ENCODE data around the gene DCTD. TPM values are rescaled to one million over a fixed set of nuclear protein-coding genes. Genes with fewer than 3 reads are reported as not detected.

The DCTD gene
- total and polyA plus RNA-seq, 2 of the 13 experiments (the other 11 are each of a cell fraction or from before 2014, with no cell fraction given): 85.1 to 95.3 TPM

GRCh38 chr4:182938205-182938645 lies 21.0 kb upstream of the DCTD start (continued):
- TF ChIP-seq ZBTB33 (CRISPR knock-in tag; IDR thresholded peaks at IDR 0.05) (0 out of 2 replicates have a peak, but pooled peaks have one; percentile 8), CCDC6 (CRISPR knock-in tag; IDR thresholded peaks at IDR 0.05) (peak; percentile 55; the same call in 1 of the 2 replicates), NR2F6 (IDR thresholded peaks at IDR 0.05) (no peak; the same call in 1 of the 2 replicates), NR2F6 (CRISPR knock-in tag; IDR thresholded peaks at IDR 0.05) (peak; percentile 50; the same call in 1 of the 2 replicates), KDM2A (CRISPR knock-in tag; IDR thresholded peaks at IDR 0.05; ENCODE audit: borderline replicate concordance, low read depth) (peak; percentile 81; the same call in 1 of the 2 replicates), ZFX (CRISPR knock-in tag; IDR thresholded peaks at IDR 0.05; ENCODE audit: low read depth) (peak; percentile 82), SOX13 (IDR thresholded peaks at IDR 0.05) (no peak), SOX13 (CRISPR knock-in tag; conservative IDR thresholded peaks at IDR 0.05 in 1 of 2, IDR thresholded peaks at IDR 0.05 in 1 of 2) (0 out of 4 replicates have a peak, but pooled peaks of 1 of the 2 experiments have one; percentile 7), NCOA2 (CRISPR knock-in tag; IDR thresholded peaks at IDR 0.05) (peak; percentile 32; the same call in 1 of the 2 replicates), ZNF280B (CRISPR knock-in tag; IDR thresholded peaks at IDR 0.05; ENCODE audit: borderline replicate concordance) (0 out of 2 replicates have a peak, but pooled peaks have one; percentile 32), ZNF331 (CRISPR knock-in tag; IDR thresholded peaks at IDR 0.05) (0 out of 2 replicates have a peak, but pooled peaks have one; percentile 30), BHLHE40 (IDR thresholded peaks at IDR 0.05; ENCODE audit: low read length) (peak; percentile 76), HOXA3 (CRISPR knock-in tag; IDR thresholded peaks at IDR 0.05) (peak; percentile 25; the same call in 1 of the 2 replicates), RAD21 (CRISPR knock-in tag; IDR thresholded peaks at IDR 0.05) (peak; percentile 89)

Measured in HepG2 (cell line).